Gastroesophageal sphincter (tissue), 4 donors: ENCODE results near the gene DCTN3. TPM values are rescaled to one million over a fixed set of nuclear protein-coding genes. Genes with fewer than 3 reads are reported as not detected.

ENCODE experiments used
- ATAC-seq: fragments of 150-250 bp; one replicate; pipeline ENCODE4 v1.9.1; 2016; ENCODE audit warnings: mild to moderate bottlenecking, moderate library complexity
- H3K27ac ChIP-seq, 4 donors: fragments of 200-600 bp; sonication (generic) in 3 of 4; 1 replicate in 3 of 4; 2 replicates in 1 of 4; pipeline ENCODE4 v1.5.1; 2016 to 2019
- H3K27me3 ChIP-seq: fragments of 200-600 bp; sonication (generic); one replicate; pipeline ENCODE4 v1.5.1; 2019
- H3K36me3 ChIP-seq, 2 donors: fragments of 200-600 bp; sonication (generic); one replicate each; pipeline ENCODE4 v1.5.1; 2019; ENCODE audit warnings: control low read depth in 1 of 2
- H3K4me1 ChIP-seq, 3 donors: fragments of 200-600 bp; sonication (generic); 1 replicate in 2 of 3; 2 replicates in 1 of 3; pipeline ENCODE4 v1.5.1; 2016 to 2019; ENCODE audit warnings: control low read depth in 2 of 3
- H3K4me3 ChIP-seq, 2 donors: fragments of 200-600 bp; sonication (generic); one replicate each; pipeline ENCODE4 v1.5.1; 2019; ENCODE audit warnings: mild to moderate bottlenecking in 1 of 2, moderate library complexity in 1 of 2
- H3K9me3 ChIP-seq, 3 donors: fragments of 200-600 bp; sonication (generic); one replicate each; pipeline ENCODE4 v1.5.1; 2017 to 2019; ENCODE audit warnings: control low read depth in 2 of 3
- CTCF ChIP-seq, 4 experiments: fragments of 200-600 bp in 2 of 4; fragments of 450-650 bp in 2 of 4; sonication (generic) in 1 of 4; IDR thresholded peaks; one replicate each; pipeline ENCODE4 v1.5.1; 2017 to 2019; ENCODE audit warnings: antibody characterized with exemption in 4 of 4, mild to moderate bottlenecking in 2 of 4, moderate library complexity in 2 of 4
- EP300 ChIP-seq: sonication (generic); formaldehyde crosslinking; IDR thresholded peaks from one replicate; pipeline ENCODE4 v1.6.1; 2017; ENCODE audit warnings: antibody characterized with exemption, mild to moderate bottlenecking
- POLR2A ChIP-seq, 2 donors: fragments of 450-650 bp; IDR thresholded peaks; one replicate each; pipeline ENCODE4 v1.6.1; 2017; ENCODE audit warnings: antibody characterized with exemption in 2 of 2, mild to moderate bottlenecking in 2 of 2, moderate library complexity in 1 of 2
- POLR2AphosphoS5 ChIP-seq: sonication (generic); formaldehyde crosslinking; IDR thresholded peaks from one replicate; pipeline ENCODE4 v1.6.1; 2017; ENCODE audit warnings: antibody characterized with exemption
- WGBS, 2 donors: methylation state at CpG; one replicate each; pipeline ENCODE4 v1.1.5; 2018; ENCODE audit warnings: low coverage in 1 of 2; 5-methylcytosine and 5-hydroxymethylcytosine counted together
- small RNA-seq, 4 donors: library from RNA; depleted of rRNA; stranded (forward); fragments of <200 nt; gene quantifications; one replicate each; pipeline ENCODE3, GENCODE V24; 2016
- total RNA-seq, 4 donors: library from RNA; depleted of rRNA; stranded (reverse); fragments of >200 nt; gene quantifications; one replicate each; pipeline ENCODE4 v1.1.0, GENCODE V29; 2016

Gene DCTN3
- total RNA-seq, 4 donors from 2014 or later: 80.5 to 136 (median 98.7) TPM

GRCh38 chr9:34568133-34568532, 52.2 kb downstream of the DCTN3 start:
- no peaks in the 10 kb centered on the region for H3K36me3 ChIP-seq
- H3K27ac ChIP-seq: no peak overlapping the region
- ATAC-seq: no peak
- H3K27me3 ChIP-seq: peaks cover 49% of the 10 kb centered on the region
- peaks cover 0 to 21% (median 0%) of the 10 kb centered on the region in 3 donors for H3K4me1 ChIP-seq
- no peak overlapping the region for H3K4me3 ChIP-seq
- no peaks in the 10 kb centered on the region for H3K9me3 ChIP-seq
- no peak for TF ChIP-seq POLR2A (IDR thresholded peaks at IDR 0.05)
- TF ChIP-seq EP300: no peak
- WGBS, 2 donors: 93 to 100% methylated on average over 1 to 5 of the region's 7 CpGs

- H3K27me3 ChIP-seq: peaks cover 54% of the 10 kb centered on the region
- ATAC-seq: no peak
- 83 to 88% methylated on average over 1 to 4 of the region's 6 CpGs for WGBS, 2 donors
Measured at GRCh38 chr9:34566972-34567371, 53.3 kb downstream of the DCTN3 start.

GRCh38 chr9:34566322-34566721, 54.0 kb downstream of the DCTN3 start:
- no peak for TF ChIP-seq POLR2AphosphoS5
- TF ChIP-seq EP300: no peak
- TF ChIP-seq CTCF (IDR thresholded peaks at IDR 0.05): no peak
- TF ChIP-seq POLR2A (IDR thresholded peaks at IDR 0.05): no peak
- no CpG with 5 or more reads among the region's 8 CpGs for WGBS, 2 donors

More at GRCh38 chr9:34566972-34567371, 53.3 kb downstream of the DCTN3 start:
- Histone ChIP-seq H3K9me3 (peaks cover 0 to 2% (median 0%) of the 10 kb centered on the region in 3 donors), H3K4me3 (no peak overlapping the region), H3K27ac (no peak overlapping the region), H3K4me1 (peaks cover 0 to 21% (median 0%) of the 10 kb centered on the region in 3 donors), H3K36me3 (no peaks in the 10 kb centered on the region)
- TF ChIP-seq POLR2A (IDR thresholded peaks at IDR 0.05) (no peak), EP300 (no peak), POLR2AphosphoS5 (no peak), CTCF (IDR thresholded peaks at IDR 0.05) (no peak)

GRCh38 chr9:34565856-34566255, 54.4 kb downstream of the DCTN3 start:
- no peak overlapping the region for H3K27ac ChIP-seq
- H3K27me3 ChIP-seq: peaks cover 60% of the 10 kb centered on the region
- H3K4me1 ChIP-seq: peaks cover 0 to 16% (median 0%) of the 10 kb centered on the region in 3 donors
- no peak for TF ChIP-seq POLR2A (IDR thresholded peaks at IDR 0.05)
- no peak for TF ChIP-seq CTCF (IDR thresholded peaks at IDR 0.05)
- no peak for TF ChIP-seq EP300
- 68 to 88% methylated on average over 5 of the region's 8 CpGs for WGBS, 2 donors
- no peak overlapping the region for H3K4me3 ChIP-seq
- H3K36me3 ChIP-seq: no peaks in the 10 kb centered on the region
- no peak for ATAC-seq
- H3K9me3 ChIP-seq: peaks cover 0 to 4% (median 0%) of the 10 kb centered on the region in 3 donors

More at GRCh38 chr9:34566322-34566721, 54.0 kb downstream of the DCTN3 start:
- ATAC-seq: no peak
- peaks cover 0 to 17% (median 0%) of the 10 kb centered on the region in 3 donors for H3K4me1 ChIP-seq
- H3K4me3 ChIP-seq: no peak overlapping the region
- H3K27me3 ChIP-seq: peaks cover 58% of the 10 kb centered on the region
- no peaks in the 10 kb centered on the region for H3K36me3 ChIP-seq
- no peak overlapping the region for H3K27ac ChIP-seq
- peaks cover 0 to 4% (median 0%) of the 10 kb centered on the region in 3 donors for H3K9me3 ChIP-seq

- ATAC-seq: no peak
- WGBS, 2 donors: no CpG with 5 or more reads among the region's 16 CpGs
- Histone ChIP-seq H3K4me3 (no peak overlapping the region), H3K27ac (no peak overlapping the region), H3K27me3 (peaks cover 73% of the 10 kb centered on the region), H3K36me3 (no peaks in the 10 kb centered on the region), H3K4me1 (peaks cover 0 to 16% (median 4%) of the 10 kb centered on the region in 3 donors), H3K9me3 (peaks cover 0 to 4% (median 0%) of the 10 kb centered on the region in 3 donors)
- TF ChIP-seq POLR2AphosphoS5: no peak
- no peak for TF ChIP-seq EP300
- no peak for TF ChIP-seq POLR2A (IDR thresholded peaks at IDR 0.05)
- no peak for TF ChIP-seq CTCF (IDR thresholded peaks at IDR 0.05)
Measured at GRCh38 chr9:34564617-34565016, 55.7 kb downstream of the DCTN3 start.

Small RNA genes lying within 50 kb of the gene (small RNA-seq; reads per million reads assigned to genes)
- gene CCL27: 0 reads per million in 4 donors

Other genes with a start within 250 kb of the DCTN3 start
- gene MYORG, start 243.6 kb downstream of the DCTN3 start, total RNA-seq: 10 to 100 TPM in 3 of 4 donors, 1 to 10 TPM in 1; 4.3 to 33.7 (median 26.8) TPM
- 10 to 100 TPM; 11.2 to 18.4 (median 13.4) TPM for gene FAM219A, start 161.9 kb downstream of the DCTN3 start, total RNA-seq
- not detected for gene DNAI1, start 161.7 kb downstream of the DCTN3 start, total RNA-seq
- 1 to 10 TPM in 1 of 4 donors, under 1 TPM in 2, not detected in 1; 0.30 to 1.1 (median 0.31) TPM for gene ENHO, start 97.5 kb downstream of the DCTN3 start, total RNA-seq
- gene CNTFR, start 30.8 kb downstream of the DCTN3 start, total RNA-seq: 10 to 100 TPM in 1 of 4 donors, 1 to 10 TPM in 1, under 1 TPM in 2; 0.47 to 11.6 (median 1.6) TPM
- 10 to 100 TPM; 16.6 to 29.4 (median 21.2) TPM for gene RPP25L, start 8.4 kb downstream of the DCTN3 start, total RNA-seq
- gene ARID3C, start 8.6 kb upstream of the DCTN3 start, total RNA-seq: not detected
- gene SIGMAR1, start 17.3 kb upstream of the DCTN3 start, total RNA-seq: 100 to 1,000 TPM in 1 of 4 donors, 10 to 100 TPM in 3; 58.2 to 152 (median 87.8) TPM
- 10 to 100 TPM; 19.1 to 51.4 (median 25.7) TPM for gene GALT, start 26.2 kb upstream of the DCTN3 start, total RNA-seq
- gene IL11RA, start 31.7 kb upstream of the DCTN3 start, total RNA-seq: 10 to 100 TPM; 31.8 to 80.2 (median 39.8) TPM
- not detected for gene CCL27, start 42.2 kb upstream of the DCTN3 start, total RNA-seq
- 1 to 10 TPM in 1 of 4 donors, not detected in 3; 1.2 TPM for gene CCL19, start 70.8 kb upstream of the DCTN3 start, total RNA-seq
- gene CCL21, start 89.6 kb upstream of the DCTN3 start, total RNA-seq: 100 to 1,000 TPM in 2 of 4 donors, 10 to 100 TPM in 1, 1 to 10 TPM in 1; 6.5 to 207 (median 110) TPM